Astrocyte (in vitro differentiated cells and primary cell): ENCODE results near the gene GAGE12J. TPM values are rescaled to one million over a fixed set of nuclear protein-coding genes. Genes with fewer than 3 reads are reported as not detected.

Experiments
- DNase-seq: peaks from one replicate; pipeline ENCODE4 v3.0.0-alpha.2; 2010; ENCODE audit warnings: low read depth
- FAIRE-seq: peaks from 2 replicates; lab custom pipeline; 2011; peaks lifted over from hg19 to GRCh38; lab: Jason Lieb, UNC
- H2AFZ ChIP-seq: 2 replicates; pipeline ENCODE4 v1.6.0; 2012; ENCODE audit warnings: low read depth, low read length, inconsistent platforms
- H3K27ac ChIP-seq: 2 replicates; pipeline ENCODE4 v1.5.1; 2011; ENCODE audit warnings: low read depth, low read length, inconsistent platforms
- H3K27me3 ChIP-seq: 2 replicates; pipeline ENCODE4 v1.6.0; 2011; ENCODE audit warnings: low read length, inconsistent platforms; ENCODE audit not compliant: insufficient read depth
- H3K36me3 ChIP-seq: 2 replicates; pipeline ENCODE4 v1.5.1; 2011; ENCODE audit warnings: low read length, inconsistent platforms; ENCODE audit not compliant: insufficient read depth
- H3K4me1 ChIP-seq: 2 replicates; pipeline ENCODE4 v1.5.1; 2011; ENCODE audit warnings: low read length, inconsistent platforms; ENCODE audit not compliant: insufficient read depth
- H3K4me2 ChIP-seq: 2 replicates; pipeline ENCODE4 v1.6.0; 2012; ENCODE audit warnings: low read length, inconsistent platforms
- H3K4me3 ChIP-seq: 2 replicates; pipeline ENCODE4 v1.5.1; 2011; ENCODE audit warnings: low read depth, mild to moderate bottlenecking, low read length, inconsistent platforms; ENCODE audit not compliant: insufficient read depth
- H3K79me2 ChIP-seq: 2 replicates; pipeline ENCODE4 v1.6.0; 2012; ENCODE audit warnings: mild to moderate bottlenecking, low read length, inconsistent platforms; ENCODE audit not compliant: insufficient read depth
- H3K9ac ChIP-seq: 2 replicates; pipeline ENCODE4 v1.6.0; 2012; ENCODE audit warnings: mild to moderate bottlenecking, low read length, inconsistent platforms
- H3K9me3 ChIP-seq: 2 replicates; pipeline ENCODE4 v1.5.1; 2012; ENCODE audit warnings: low read depth, mild to moderate bottlenecking, low read length, inconsistent platforms; ENCODE audit not compliant: insufficient read depth
- H4K20me1 ChIP-seq: 2 replicates; pipeline ENCODE4 v1.6.0; 2012; ENCODE audit warnings: low read length, inconsistent platforms; ENCODE audit not compliant: insufficient read depth
- H3K27ac Mint-ChIP-seq: one replicate; pipeline ENCODE4 v1.8.0; 2021; ENCODE audit warnings: mild to moderate bottlenecking, mixed read lengths; ENCODE audit not compliant: unreplicated experiment
- H3K27me3 Mint-ChIP-seq: one replicate; pipeline ENCODE4 v1.8.0; 2021; ENCODE audit warnings: low read depth, mixed read lengths; ENCODE audit not compliant: unreplicated experiment
- H3K36me3 Mint-ChIP-seq: one replicate; pipeline ENCODE4 v1.8.0; 2021; ENCODE audit warnings: low read depth, mixed read lengths; ENCODE audit not compliant: unreplicated experiment
- H3K4me1 Mint-ChIP-seq: one replicate; pipeline ENCODE4 v1.8.0; 2021; ENCODE audit warnings: low read depth, mixed read lengths; ENCODE audit not compliant: unreplicated experiment
- H3K4me3 Mint-ChIP-seq: one replicate; pipeline ENCODE4 v1.8.0; 2021; ENCODE audit warnings: mild to moderate bottlenecking, moderate library complexity, mixed read lengths; ENCODE audit not compliant: unreplicated experiment
- H3K9me3 Mint-ChIP-seq: one replicate; pipeline ENCODE4 v1.8.0; 2021; ENCODE audit warnings: mild to moderate bottlenecking, mixed read lengths; ENCODE audit not compliant: unreplicated experiment
- CTCF ChIP-seq: IDR thresholded peaks from 2 replicates; pipeline ENCODE4 v1.5.1; 2011; ENCODE audit warnings: low read depth, mild to moderate bottlenecking, inconsistent platforms, low read length, moderate library complexity; ENCODE audit not compliant: insufficient read depth
- EZH2 ChIP-seq: IDR thresholded peaks from 2 replicates; pipeline ENCODE4 v1.6.1; 2012; ENCODE audit warnings: mild to moderate bottlenecking, low read length, inconsistent platforms; ENCODE audit not compliant: insufficient read depth
- total RNA-seq: library from RNA; stranded (reverse); gene quantifications from 2 replicates; pipeline ENCODE4 v1.2.1, GENCODE V29; 2021

The GAGE12J gene
- total RNA-seq, 1 donor from 2014 or later, result not detected

GRCh38 chrX:49286136-49286535 lies 35.7 kb upstream of the GAGE12J start:
- Mint-ChIP-seq H3K4me3 (no peak overlapping the region), H3K4me1 (peaks cover 6% of the 10 kb centered on the region), H3K9me3 (no peaks in the 10 kb centered on the region), H3K27me3 (no peaks in the 10 kb centered on the region), H3K36me3 (no peaks in the 10 kb centered on the region), H3K27ac (no peak overlapping the region)
- no peak for DNase-seq
- Histone ChIP-seq H2AFZ (no peak overlapping the region), H3K9ac (no peak overlapping the region), H3K27ac (no peak overlapping the region), H3K36me3 (no peaks in the 10 kb centered on the region), H3K9me3 (no peaks in the 10 kb centered on the region), H3K4me1 (no peaks in the 10 kb centered on the region), H4K20me1 (no peaks in the 10 kb centered on the region), H3K27me3 (no peaks in the 10 kb centered on the region), H3K79me2 (no peaks in the 10 kb centered on the region), H3K4me2 (no peak overlapping the region), H3K4me3 (no peak overlapping the region)
- FAIRE-seq, result no peak
- TF ChIP-seq EZH2 (no peak), CTCF (no peak)

GRCh38 chrX:49286581-49286980 lies 35.3 kb upstream of the GAGE12J start:
- Histone ChIP-seq H3K4me2 (no peak overlapping the region), H3K27me3 (no peaks in the 10 kb centered on the region), H3K27ac (no peak overlapping the region), H2AFZ (no peak overlapping the region), H3K4me1 (no peaks in the 10 kb centered on the region), H3K9ac (no peak overlapping the region), H3K4me3 (no peak overlapping the region), H3K36me3 (no peaks in the 10 kb centered on the region), H4K20me1 (no peaks in the 10 kb centered on the region), H3K79me2 (no peaks in the 10 kb centered on the region), H3K9me3 (no peaks in the 10 kb centered on the region)
- Mint-ChIP-seq H3K4me3 (no peak overlapping the region), H3K27ac (no peak overlapping the region), H3K9me3 (no peaks in the 10 kb centered on the region), H3K4me1 (peaks cover 6% of the 10 kb centered on the region), H3K27me3 (no peaks in the 10 kb centered on the region), H3K36me3 (no peaks in the 10 kb centered on the region)
- TF ChIP-seq EZH2 (no peak), CTCF (no peak)
- DNase-seq, result no peak
- no peak for FAIRE-seq

DNA sequence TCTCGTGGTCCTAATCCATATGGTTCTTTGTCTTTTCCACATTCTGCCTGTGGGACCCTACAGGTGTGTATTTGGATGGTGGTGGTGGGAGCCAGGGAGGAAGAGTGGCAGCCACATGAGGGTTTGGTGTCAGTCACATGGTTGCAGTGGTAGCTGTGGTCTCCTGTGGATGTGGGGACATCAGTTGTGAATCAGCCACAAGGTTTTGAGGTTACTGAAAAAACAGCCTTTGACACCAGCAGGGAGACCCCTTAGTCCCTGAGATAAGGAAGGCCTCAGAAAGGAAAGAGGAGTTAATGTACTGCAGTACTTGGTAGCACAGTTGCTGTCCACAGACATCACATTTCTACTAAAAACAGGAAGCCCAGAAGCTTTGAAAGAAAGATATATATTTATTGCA lies 34.2 kb upstream of the GAGE12J start:
- Mint-ChIP-seq H3K27me3 (no peaks in the 10 kb centered on the region), H3K4me1 (peaks cover 1% of the 10 kb centered on the region), H3K9me3 (no peaks in the 10 kb centered on the region), H3K4me3 (no peak overlapping the region), H3K36me3 (no peaks in the 10 kb centered on the region), H3K27ac (no peak overlapping the region)
- H3K27me3 ChIP-seq, result no peaks in the 10 kb centered on the region
- H3K9me3 ChIP-seq, result no peaks in the 10 kb centered on the region
- H2AFZ ChIP-seq, result no peak overlapping the region
- no peak for TF ChIP-seq CTCF
- no peak for TF ChIP-seq EZH2
- H3K4me1 ChIP-seq, result no peaks in the 10 kb centered on the region
- no peak for FAIRE-seq
- H3K36me3 ChIP-seq, result no peaks in the 10 kb centered on the region
- no peak for DNase-seq
- no peaks in the 10 kb centered on the region for H4K20me1 ChIP-seq
- no peak overlapping the region for H3K4me2 ChIP-seq
- H3K9ac ChIP-seq, result no peak overlapping the region
- no peak overlapping the region for H3K4me3 ChIP-seq
- H3K79me2 ChIP-seq, result no peaks in the 10 kb centered on the region
- no peak overlapping the region for H3K27ac ChIP-seq
